ENCODE data around the gene NACC2. TPM values are rescaled to one million over a fixed set of nuclear protein-coding genes. Genes with fewer than 3 reads are reported as not detected.

The NACC2 gene
- total and polyA plus RNA-seq, 4 donors: 4.8 to 17.8 (median 8.8) TPM

DNA sequence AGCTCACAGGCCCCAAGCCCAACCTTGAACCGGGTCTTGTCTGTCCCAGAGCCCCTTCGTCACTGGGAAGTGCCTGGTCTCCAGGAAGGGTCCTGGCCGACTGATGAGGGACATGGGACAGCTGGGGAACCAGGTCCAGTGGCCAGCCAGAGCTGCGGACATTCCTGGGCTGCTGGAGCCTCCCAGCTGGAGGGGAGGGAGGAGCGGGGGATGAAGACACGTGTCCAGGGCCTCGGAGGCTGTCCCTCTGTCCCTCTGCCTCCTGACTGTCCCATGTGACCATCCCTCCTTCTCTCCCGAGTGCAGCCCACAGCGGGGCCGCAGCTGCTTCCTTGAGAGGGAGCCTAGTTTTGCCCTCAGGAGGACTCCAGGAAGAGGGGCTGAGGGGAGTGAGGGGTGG lies 92.2 kb downstream of the NACC2 start:
- no peak overlapping the region for H3K4me3 ChIP-seq (ENCODE audit: low read depth in 1 of 3, low read length in 3 of 3)
- no peaks in the 10 kb centered on the region for H3K9me3 ChIP-seq (ENCODE audit: control insufficient read depth in 4 of 4, low read length in 3 of 4)
- no peak for DNase-seq (ENCODE audit: low spot score)
- TF ChIP-seq FOXA1 (IDR thresholded peaks at IDR 0.05) (no peak), YY1 (IDR thresholded peaks at IDR 0.05) (no peak), RXRA (IDR thresholded peaks at IDR 0.05) (no peak)
- TF ChIP-seq, protein P1, sequence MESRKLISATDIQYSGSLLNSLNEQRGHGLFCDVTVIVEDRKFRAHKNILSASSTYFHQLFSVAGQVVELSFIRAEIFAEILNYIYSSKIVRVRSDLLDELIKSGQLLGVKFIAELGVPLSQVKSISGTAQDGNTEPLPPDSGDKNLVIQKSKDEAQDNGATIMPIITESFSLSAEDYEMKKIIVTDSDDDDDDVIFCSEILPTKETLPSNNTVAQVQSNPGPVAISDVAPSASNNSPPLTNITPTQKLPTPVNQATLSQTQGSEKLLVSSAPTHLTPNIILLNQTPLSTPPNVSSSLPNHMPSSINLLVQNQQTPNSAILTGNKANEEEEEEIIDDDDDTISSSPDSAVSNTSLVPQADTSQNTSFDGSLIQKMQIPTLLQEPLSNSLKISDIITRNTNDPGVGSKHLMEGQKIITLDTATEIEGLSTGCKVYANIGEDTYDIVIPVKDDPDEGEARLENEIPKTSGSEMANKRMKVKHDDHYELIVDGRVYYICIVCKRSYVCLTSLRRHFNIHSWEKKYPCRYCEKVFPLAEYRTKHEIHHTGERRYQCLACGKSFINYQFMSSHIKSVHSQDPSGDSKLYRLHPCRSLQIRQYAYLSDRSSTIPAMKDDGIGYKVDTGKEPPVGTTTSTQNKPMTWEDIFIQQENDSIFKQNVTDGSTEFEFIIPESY (IDR thresholded peaks at IDR 0.05): no peak
- H3K27me3 ChIP-seq (ENCODE audit: control insufficient read depth in 4 of 4, insufficient read depth in 4 of 4, low read length in 3 of 4): no peaks in the 10 kb centered on the region
- no peak overlapping the region for H3K9ac ChIP-seq (ENCODE audit: low read depth in 1 of 2, low read length in 2 of 2)
- peaks cover 0 to 15% (median 8%) of the 10 kb centered on the region in 4 donors for H3K4me1 ChIP-seq (ENCODE audit: control insufficient read depth in 4 of 4, insufficient read depth in 4 of 4, low read length in 3 of 4)
- H3K27ac ChIP-seq (ENCODE audit: low read depth in 1 of 2, low read length in 2 of 2): no peak overlapping the region
- 60% methylated on average over 10 of the region's 10 CpGs for WGBS
- peaks cover 0 to 2% (median 0%) of the 10 kb centered on the region in 4 donors for H3K36me3 ChIP-seq (ENCODE audit: control insufficient read depth in 4 of 4, insufficient read depth in 3 of 4, low read depth in 1 of 4, low read length in 3 of 4)

DNA sequence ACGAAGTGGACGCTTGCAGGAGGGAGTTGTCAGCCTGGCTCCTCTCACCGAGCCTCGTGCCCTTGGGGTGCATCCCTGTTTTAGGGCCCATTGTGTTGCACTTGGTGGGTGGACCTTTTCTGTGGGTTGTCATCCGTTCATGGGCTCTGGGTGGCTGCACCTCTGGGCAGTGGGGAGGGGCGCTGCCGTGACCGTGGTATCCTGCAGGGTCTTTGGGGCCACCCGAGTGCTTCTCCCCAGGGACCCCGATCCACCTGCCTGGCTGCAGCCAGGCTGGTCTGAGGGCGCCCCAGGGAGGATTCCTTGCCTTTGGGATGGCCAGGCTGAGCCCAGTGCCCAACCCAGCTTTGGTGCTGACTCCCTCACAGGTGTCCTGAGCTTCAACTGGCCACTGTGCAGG lies 92.9 kb downstream of the NACC2 start:
- 95% methylated on average over 11 of the region's 11 CpGs for WGBS
- no peak for DNase-seq (ENCODE audit: low spot score)
- no peak overlapping the region for H3K27ac ChIP-seq (ENCODE audit: low read depth in 1 of 2, low read length in 2 of 2)

More for the DNA sequence above, 92.9 kb downstream of the NACC2 start:
- H3K9ac ChIP-seq (ENCODE audit: low read depth in 1 of 2, low read length in 2 of 2): no peak overlapping the region
- TF ChIP-seq SP1 (IDR thresholded peaks at IDR 0.05) (no peak), HNF4A (conservative IDR thresholded peaks at IDR 0.05) (no peak), EGR1 (IDR thresholded peaks at IDR 0.05; ENCODE audit: low read depth in 2 of 2) (no peak), FOXA2 (IDR thresholded peaks at IDR 0.05) (no peak), RAD21 (IDR thresholded peaks at IDR 0.05) (no peak), HNF4G (IDR thresholded peaks at IDR 0.05) (no peak), RXRA (IDR thresholded peaks at IDR 0.05) (no peak), YY1 (IDR thresholded peaks at IDR 0.05) (no peak), JUND (IDR thresholded peaks at IDR 0.05) (no peak), FOXA1 (IDR thresholded peaks at IDR 0.05) (no peak), NR2F2 (IDR thresholded peaks at IDR 0.05) (no peak), TAF1 (conservative IDR thresholded peaks at IDR 0.05) (no peak)
- TF ChIP-seq, protein P2, sequence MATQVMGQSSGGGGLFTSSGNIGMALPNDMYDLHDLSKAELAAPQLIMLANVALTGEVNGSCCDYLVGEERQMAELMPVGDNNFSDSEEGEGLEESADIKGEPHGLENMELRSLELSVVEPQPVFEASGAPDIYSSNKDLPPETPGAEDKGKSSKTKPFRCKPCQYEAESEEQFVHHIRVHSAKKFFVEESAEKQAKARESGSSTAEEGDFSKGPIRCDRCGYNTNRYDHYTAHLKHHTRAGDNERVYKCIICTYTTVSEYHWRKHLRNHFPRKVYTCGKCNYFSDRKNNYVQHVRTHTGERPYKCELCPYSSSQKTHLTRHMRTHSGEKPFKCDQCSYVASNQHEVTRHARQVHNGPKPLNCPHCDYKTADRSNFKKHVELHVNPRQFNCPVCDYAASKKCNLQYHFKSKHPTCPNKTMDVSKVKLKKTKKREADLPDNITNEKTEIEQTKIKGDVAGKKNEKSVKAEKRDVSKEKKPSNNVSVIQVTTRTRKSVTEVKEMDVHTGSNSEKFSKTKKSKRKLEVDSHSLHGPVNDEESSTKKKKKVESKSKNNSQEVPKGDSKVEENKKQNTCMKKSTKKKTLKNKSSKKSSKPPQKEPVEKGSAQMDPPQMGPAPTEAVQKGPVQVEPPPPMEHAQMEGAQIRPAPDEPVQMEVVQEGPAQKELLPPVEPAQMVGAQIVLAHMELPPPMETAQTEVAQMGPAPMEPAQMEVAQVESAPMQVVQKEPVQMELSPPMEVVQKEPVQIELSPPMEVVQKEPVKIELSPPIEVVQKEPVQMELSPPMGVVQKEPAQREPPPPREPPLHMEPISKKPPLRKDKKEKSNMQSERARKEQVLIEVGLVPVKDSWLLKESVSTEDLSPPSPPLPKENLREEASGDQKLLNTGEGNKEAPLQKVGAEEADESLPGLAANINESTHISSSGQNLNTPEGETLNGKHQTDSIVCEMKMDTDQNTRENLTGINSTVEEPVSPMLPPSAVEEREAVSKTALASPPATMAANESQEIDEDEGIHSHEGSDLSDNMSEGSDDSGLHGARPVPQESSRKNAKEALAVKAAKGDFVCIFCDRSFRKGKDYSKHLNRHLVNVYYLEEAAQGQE (IDR thresholded peaks at IDR 0.05): no peak
- TF ChIP-seq, protein P3, sequence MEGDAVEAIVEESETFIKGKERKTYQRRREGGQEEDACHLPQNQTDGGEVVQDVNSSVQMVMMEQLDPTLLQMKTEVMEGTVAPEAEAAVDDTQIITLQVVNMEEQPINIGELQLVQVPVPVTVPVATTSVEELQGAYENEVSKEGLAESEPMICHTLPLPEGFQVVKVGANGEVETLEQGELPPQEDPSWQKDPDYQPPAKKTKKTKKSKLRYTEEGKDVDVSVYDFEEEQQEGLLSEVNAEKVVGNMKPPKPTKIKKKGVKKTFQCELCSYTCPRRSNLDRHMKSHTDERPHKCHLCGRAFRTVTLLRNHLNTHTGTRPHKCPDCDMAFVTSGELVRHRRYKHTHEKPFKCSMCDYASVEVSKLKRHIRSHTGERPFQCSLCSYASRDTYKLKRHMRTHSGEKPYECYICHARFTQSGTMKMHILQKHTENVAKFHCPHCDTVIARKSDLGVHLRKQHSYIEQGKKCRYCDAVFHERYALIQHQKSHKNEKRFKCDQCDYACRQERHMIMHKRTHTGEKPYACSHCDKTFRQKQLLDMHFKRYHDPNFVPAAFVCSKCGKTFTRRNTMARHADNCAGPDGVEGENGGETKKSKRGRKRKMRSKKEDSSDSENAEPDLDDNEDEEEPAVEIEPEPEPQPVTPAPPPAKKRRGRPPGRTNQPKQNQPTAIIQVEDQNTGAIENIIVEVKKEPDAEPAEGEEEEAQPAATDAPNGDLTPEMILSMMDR (IDR thresholded peaks at IDR 0.05; ENCODE audit: low read depth, low read length, missing input control): no peak
- TF ChIP-seq, protein P1 (IDR thresholded peaks at IDR 0.05): no peak
- TF ChIP-seq, protein P4, sequence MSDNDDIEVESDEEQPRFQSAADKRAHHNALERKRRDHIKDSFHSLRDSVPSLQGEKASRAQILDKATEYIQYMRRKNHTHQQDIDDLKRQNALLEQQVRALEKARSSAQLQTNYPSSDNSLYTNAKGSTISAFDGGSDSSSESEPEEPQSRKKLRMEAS (IDR thresholded peaks at IDR 0.05): no peak
- H3K4me1 ChIP-seq (ENCODE audit: control insufficient read depth in 4 of 4, insufficient read depth in 4 of 4, low read length in 3 of 4): peaks cover 0 to 8% (median 6%) of the 10 kb centered on the region in 4 donors
- H3K27me3 ChIP-seq (ENCODE audit: control insufficient read depth in 4 of 4, insufficient read depth in 4 of 4, low read length in 3 of 4): no peaks in the 10 kb centered on the region
- no peaks in the 10 kb centered on the region for H3K9me3 ChIP-seq (ENCODE audit: control insufficient read depth in 4 of 4, low read length in 3 of 4)
- no peaks in the 10 kb centered on the region for H3K36me3 ChIP-seq (ENCODE audit: control insufficient read depth in 4 of 4, insufficient read depth in 3 of 4, low read depth in 1 of 4, low read length in 3 of 4)
- H3K4me3 ChIP-seq (ENCODE audit: low read depth in 1 of 3, low read length in 3 of 3): no peak overlapping the region

Measured in liver (tissue), 9 donors.